CD4-positive, alpha-beta memory T cell (primary cell): ENCODE data around the gene GRM4. TPM values are rescaled to one million over a fixed set of nuclear protein-coding genes. Genes with fewer than 3 reads are reported as not detected.

ENCODE experiments used
- CTCF ChIA-PET: fragments of 350-600 bp; sonication (Branson Sonifier 250); formaldehyde crosslinking; loops from one replicate; lab custom pipeline; 2021; ENCODE audit warnings: inconsistent platforms; ENCODE audit not compliant: partially characterized antibody; lab: Charles Lee
- POLR2A ChIA-PET: fragments of 350-600 bp; sonication (Branson Sonifier 250); formaldehyde crosslinking; loops from one replicate; lab custom pipeline; 2021; ENCODE audit not compliant: partially characterized antibody; lab: Charles Lee
- DNase-seq, 5 donors: peaks; one replicate each; pipeline versions ENCODE4 v3.0.0 to v3.0.0-alpha.2; 2020 to 2022; ENCODE audit warnings: mixed read lengths in 1 of 5
- H3K27ac ChIP-seq: one replicate; pipeline ENCODE4 v1.7.0; 2013; ENCODE audit warnings: low read depth, low read length
- H3K27me3 ChIP-seq: 2 replicates; pipeline ENCODE4 v1.7.0; 2013; ENCODE audit warnings: mild to moderate bottlenecking, low read length, moderate library complexity; ENCODE audit not compliant: insufficient read depth
- H3K36me3 ChIP-seq: 2 replicates; pipeline ENCODE4 v1.7.0; 2013; ENCODE audit warnings: mild to moderate bottlenecking, low read length, moderate library complexity; ENCODE audit not compliant: insufficient read depth
- H3K4me1 ChIP-seq: 2 replicates; pipeline ENCODE4 v1.7.0; 2013; ENCODE audit warnings: mild to moderate bottlenecking, low read length, moderate library complexity; ENCODE audit not compliant: insufficient read depth
- H3K4me3 ChIP-seq, 2 donors: one replicate each; pipeline ENCODE4 v1.7.0; 2013; ENCODE audit warnings: low read length in 2 of 2, mild to moderate bottlenecking in 1 of 2
- H3K9me3 ChIP-seq, 2 donors: one replicate each; pipeline ENCODE4 v1.7.0; 2013; ENCODE audit warnings: low read length in 2 of 2, control low read depth in 1 of 2; ENCODE audit not compliant: control insufficient read depth in 1 of 2
- H3K27ac Mint-ChIP-seq, 7 donors: one replicate each; pipeline ENCODE4 v1.8.0; 2020 to 2021; ENCODE audit warnings: mixed read lengths in 7 of 7, mild to moderate bottlenecking in 6 of 7, inconsistent platforms in 3 of 7, moderate library complexity in 3 of 7
- H3K27me3 Mint-ChIP-seq, 2 donors: one replicate each; pipeline ENCODE4 v1.8.0; 2020 to 2021; ENCODE audit warnings: mixed read lengths in 2 of 2
- H3K36me3 Mint-ChIP-seq, 2 donors: one replicate each; pipeline ENCODE4 v1.8.0; 2020 to 2021; ENCODE audit warnings: mixed read lengths in 2 of 2, inconsistent platforms in 1 of 2, mild to moderate bottlenecking in 1 of 2
- H3K4me1 Mint-ChIP-seq, 4 donors: one replicate each; pipeline ENCODE4 v1.8.0; 2020 to 2021; ENCODE audit warnings: mixed read lengths in 4 of 4, mild to moderate bottlenecking in 1 of 4
- H3K4me3 Mint-ChIP-seq, 8 donors: one replicate each; pipeline ENCODE4 v1.8.0; 2020 to 2021; ENCODE audit warnings: mixed read lengths in 8 of 8, mild to moderate bottlenecking in 7 of 8, moderate library complexity in 6 of 8, inconsistent platforms in 3 of 8
- H3K9me3 Mint-ChIP-seq, 8 donors: one replicate each; pipeline ENCODE4 v1.8.0; 2020 to 2021; ENCODE audit warnings: mixed read lengths in 8 of 8, mild to moderate bottlenecking in 5 of 8, inconsistent platforms in 3 of 8, moderate library complexity in 1 of 8
- intact Hi-C: fragments of 100-400 bp; cut with micrococcal nuclease; formaldehyde crosslinking; loops from one replicate; pipeline ENCODE4 v1.15.1; 2023
- polyA plus RNA-seq, 2 donors: library from polyadenylated mRNA; unstranded; fragments of 300-500 nt; fragmentation: Illumina TruSeq; gene quantifications; one replicate each; pipeline ENCODE4 v1.2.3, GENCODE V29; 2021
- total RNA-seq, 2 experiments: library from RNA; stranded (reverse); gene quantifications; one replicate each; pipeline ENCODE4 v1.2.3, GENCODE V29; 2021

The GRM4 gene
- total and polyA plus RNA-seq, 4 experiments from 2014 or later: 0.09 TPM; not detected in 3

- no peaks in the 10 kb centered on the region for H3K36me3 ChIP-seq
- H3K27ac ChIP-seq: no peak overlapping the region
- H3K27me3 ChIP-seq: no peaks in the 10 kb centered on the region
- no peak overlapping the region for H3K4me3 ChIP-seq
- no peaks in the 10 kb centered on the region for H3K9me3 ChIP-seq
- Mint-ChIP-seq H3K36me3 (no peaks in the 10 kb centered on the region), H3K4me3 (no peak overlapping the region), H3K9me3 (peaks cover 0 to 2% (median 0%) of the 10 kb centered on the region in 8 donors), H3K27ac (no peak overlapping the region), H3K27me3 (peaks cover 18 to 29% of the 10 kb centered on the region in 2 donors), H3K4me1 (no peaks in the 10 kb centered on the region)
- H3K4me1 ChIP-seq: no peaks in the 10 kb centered on the region
- intact Hi-C loops: no loop called here
- POLR2A ChIA-PET: no interaction called here
- CTCF ChIA-PET: no interaction called here
- DNase-seq: no peak
These were observed 51.9 kb downstream of the GRM4 start for GRCh38 chr6:34093854-34094430.

GRCh38 chr6:34093206-34093605 lies 52.7 kb downstream of the GRM4 start:
- peaks cover 0 to 2% (median 0%) of the 10 kb centered on the region in 8 donors for H3K9me3 Mint-ChIP-seq
- ChIA-PET CTCF (no interaction called here), POLR2A (no interaction called here)
- no peak overlapping the region for H3K4me3 ChIP-seq
- no peaks in the 10 kb centered on the region for H3K36me3 Mint-ChIP-seq
- peak in 1 of 5 donors; percentile 22 for DNase-seq
- intact Hi-C loops: no loop called here
- no peaks in the 10 kb centered on the region for H3K36me3 ChIP-seq
- H3K27ac Mint-ChIP-seq: peak overlapping the region in 1 of 7 donors; percentile 56
- no peaks in the 10 kb centered on the region for H3K27me3 ChIP-seq
- H3K27me3 Mint-ChIP-seq: peaks cover 18 to 29% of the 10 kb centered on the region in 2 donors
- H3K27ac ChIP-seq: no peak overlapping the region
- H3K4me3 Mint-ChIP-seq: no peak overlapping the region
- H3K4me1 ChIP-seq: no peaks in the 10 kb centered on the region
- no peaks in the 10 kb centered on the region for H3K4me1 Mint-ChIP-seq
- H3K9me3 ChIP-seq: no peaks in the 10 kb centered on the region

GRCh38 chr6:34092631-34093030 lies 53.3 kb downstream of the GRM4 start:
- no peaks in the 10 kb centered on the region for H3K9me3 ChIP-seq
- no peaks in the 10 kb centered on the region for H3K27me3 ChIP-seq
- no peaks in the 10 kb centered on the region for H3K36me3 ChIP-seq
- no peak overlapping the region for H3K4me3 ChIP-seq
- ChIA-PET CTCF (no interaction called here), POLR2A (no interaction called here)
- peaks cover 18 to 27% of the 10 kb centered on the region in 2 donors for H3K27me3 Mint-ChIP-seq
- H3K4me1 Mint-ChIP-seq: no peaks in the 10 kb centered on the region
- no peak overlapping the region for H3K27ac Mint-ChIP-seq
- peak in 1 of 5 donors; percentile 36 for DNase-seq
- intact Hi-C loops: no loop called here
- H3K9me3 Mint-ChIP-seq: peaks cover 0 to 2% (median 0%) of the 10 kb centered on the region in 8 donors
- H3K36me3 Mint-ChIP-seq: no peaks in the 10 kb centered on the region
- no peak overlapping the region for H3K4me3 Mint-ChIP-seq
- H3K4me1 ChIP-seq: no peaks in the 10 kb centered on the region
- H3K27ac ChIP-seq: no peak overlapping the region

- intact Hi-C loops: no loop called here
- DNase-seq: no peak
- Mint-ChIP-seq H3K9me3 (no peaks in the 10 kb centered on the region), H3K36me3 (no peaks in the 10 kb centered on the region), H3K4me3 (no peak overlapping the region), H3K27ac (no peak overlapping the region), H3K27me3 (peaks cover 8 to 16% of the 10 kb centered on the region in 2 donors), H3K4me1 (no peaks in the 10 kb centered on the region)
- POLR2A ChIA-PET: no interaction called here
- Histone ChIP-seq H3K9me3 (no peaks in the 10 kb centered on the region), H3K36me3 (no peaks in the 10 kb centered on the region), H3K27me3 (no peaks in the 10 kb centered on the region), H3K4me3 (no peak overlapping the region), H3K27ac (no peak overlapping the region), H3K4me1 (no peaks in the 10 kb centered on the region)
- CTCF ChIA-PET: no interaction called here
These were observed 55.0 kb downstream of the GRM4 start for GRCh38 chr6:34090935-34091334.

GRCh38 chr6:34090529-34090928 lies 55.4 kb downstream of the GRM4 start:
- Histone ChIP-seq H3K9me3 (no peaks in the 10 kb centered on the region), H3K27me3 (no peaks in the 10 kb centered on the region), H3K4me1 (no peaks in the 10 kb centered on the region), H3K36me3 (no peaks in the 10 kb centered on the region), H3K4me3 (no peak overlapping the region), H3K27ac (no peak overlapping the region)
- ChIA-PET POLR2A (no interaction called here), CTCF (no interaction called here)
- DNase-seq: peak in 1 of 5 donors; percentile 17
- no peak overlapping the region for H3K4me3 Mint-ChIP-seq
- H3K4me1 Mint-ChIP-seq: no peaks in the 10 kb centered on the region
- H3K27ac Mint-ChIP-seq: no peak overlapping the region
- H3K27me3 Mint-ChIP-seq: peaks cover 6 to 15% of the 10 kb centered on the region in 2 donors
- no peaks in the 10 kb centered on the region for H3K9me3 Mint-ChIP-seq
- intact Hi-C loops: no loop called here
- H3K36me3 Mint-ChIP-seq: no peaks in the 10 kb centered on the region

- Mint-ChIP-seq H3K4me3 (no peak overlapping the region), H3K27ac (no peak overlapping the region), H3K36me3 (no peaks in the 10 kb centered on the region), H3K27me3 (peaks cover 0 to 2% of the 10 kb centered on the region in 2 donors), H3K9me3 (peaks cover 0 to 2% (median 0%) of the 10 kb centered on the region in 8 donors), H3K4me1 (no peaks in the 10 kb centered on the region)
- DNase-seq: no peak
- Histone ChIP-seq H3K27ac (no peak overlapping the region), H3K9me3 (no peaks in the 10 kb centered on the region), H3K4me1 (no peaks in the 10 kb centered on the region), H3K4me3 (no peak overlapping the region), H3K27me3 (no peaks in the 10 kb centered on the region), H3K36me3 (no peaks in the 10 kb centered on the region)
- intact Hi-C loops: no loop called here
- POLR2A ChIA-PET: no interaction called here
- CTCF ChIA-PET: no interaction called here
These were observed 59.3 kb downstream of the GRM4 start for GRCh38 chr6:34086558-34086957.

- Mint-ChIP-seq H3K27me3 (peaks cover 2 to 4% of the 10 kb centered on the region in 2 donors), H3K27ac (peak overlapping the region in 1 of 7 donors; percentile 44), H3K36me3 (no peaks in the 10 kb centered on the region), H3K4me1 (no peaks in the 10 kb centered on the region), H3K4me3 (no peak overlapping the region), H3K9me3 (peaks cover 0 to 2% (median 0%) of the 10 kb centered on the region in 8 donors)
- Histone ChIP-seq H3K4me3 (no peak overlapping the region), H3K4me1 (no peaks in the 10 kb centered on the region), H3K27ac (no peak overlapping the region), H3K27me3 (no peaks in the 10 kb centered on the region), H3K36me3 (no peaks in the 10 kb centered on the region), H3K9me3 (no peaks in the 10 kb centered on the region)
- ChIA-PET POLR2A (no interaction called here), CTCF (no interaction called here)
- DNase-seq: no peak
- intact Hi-C loops: no loop called here
These were observed 60.3 kb downstream of the GRM4 start for GRCh38 chr6:34085453-34086170.
